Stimulated activated CD4-positive, alpha-beta T cell treated with anti-CD3 and anti-CD28 coated beads, TNF-alpha, amount 100 ng/mL, for 4 hours (primary cell): Measurements from ENCODE around the gene C4orf51.
"Not testable (repeated sequence)": the region's sequence is repeated elsewhere in the genome, so short reads cannot be mapped to it uniquely, and the experiment has no call there.

Experiments used
- DNase-seq, 3 experiments: peaks; one replicate each; pipeline ENCODE4 v3.0.0-alpha.2; 2020; ENCODE audit warnings: low read depth in 3 of 3

C4orf51 gene

DNA sequence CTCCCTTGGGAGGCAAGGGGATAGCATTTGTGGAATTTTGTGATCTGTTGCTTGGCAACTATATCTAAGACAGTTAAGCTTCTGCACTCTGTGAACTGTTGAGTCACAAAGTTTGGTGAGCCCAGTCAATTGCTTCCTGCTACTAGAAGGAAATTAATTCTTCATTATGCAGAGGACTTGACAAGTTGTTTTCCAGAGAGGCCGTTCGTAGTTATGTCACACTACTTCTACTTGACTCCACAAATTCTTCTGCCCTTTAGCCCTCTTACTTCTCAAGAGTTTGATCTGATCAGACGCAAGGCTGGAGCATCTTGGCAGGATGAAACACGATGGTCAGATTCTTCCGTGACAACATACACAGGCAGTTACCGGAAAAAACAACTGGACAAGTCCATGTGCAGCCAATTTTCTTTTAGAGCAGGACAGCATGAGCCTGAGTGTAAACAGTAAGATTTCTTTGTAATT lies at the start of gene C4orf51:
C4orf51 (plus strand) TSS at position 156 of the 465 bp plus-strand sequence; CDS start at position 214, 58 bp downstream.
- DNase-seq: no peak

GRCh38 chr4:145635117-145635516 lies 44.8 kb upstream of the C4orf51 start:
- no peak for DNase-seq

DNA sequence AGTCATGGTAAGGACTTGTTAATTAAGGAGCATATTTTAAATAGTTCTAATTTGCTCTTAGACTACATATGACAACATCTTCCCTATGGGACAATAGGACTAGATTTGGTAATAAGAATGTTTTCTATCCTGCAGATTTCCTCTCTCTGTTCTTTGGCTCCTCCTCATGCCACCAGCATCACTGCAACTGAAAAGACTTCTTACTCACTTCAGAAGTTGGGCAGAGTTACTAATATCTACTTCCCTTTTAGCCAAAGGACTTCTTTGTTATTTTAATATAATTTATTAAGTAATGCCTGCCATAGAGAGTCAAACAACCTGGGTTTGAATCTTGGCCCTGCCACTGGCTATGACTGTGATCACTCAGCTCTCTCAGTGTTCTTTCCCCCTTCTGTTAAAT lies 44.3 kb upstream of the C4orf51 start:
- DNase-seq: no peak

DNA sequence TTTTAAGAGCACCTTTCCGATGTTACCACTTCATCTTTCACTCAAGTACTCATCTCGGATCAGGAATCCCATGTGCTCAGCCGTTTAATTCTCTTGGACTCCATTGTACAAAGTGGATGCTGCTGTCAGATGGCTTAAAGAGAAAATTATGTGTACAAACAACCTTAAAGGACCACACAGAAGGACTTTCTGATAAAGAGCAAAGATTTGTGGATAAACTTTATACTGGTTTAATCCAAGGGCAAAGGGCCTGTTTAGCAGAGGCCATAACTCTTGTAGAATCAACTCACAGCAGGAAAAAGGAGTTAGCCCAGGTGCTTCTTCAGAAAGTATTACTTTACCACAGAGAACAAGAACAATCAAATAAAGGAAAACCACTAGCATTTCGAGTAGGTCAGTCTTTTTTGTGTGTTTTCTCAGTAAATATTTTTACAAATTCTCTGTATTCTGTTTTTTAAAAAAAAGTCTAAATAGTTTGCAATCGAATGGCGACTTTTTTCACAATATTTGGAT lies 40.7 kb upstream of the C4orf51 start:
- no peak for DNase-seq

DNA sequence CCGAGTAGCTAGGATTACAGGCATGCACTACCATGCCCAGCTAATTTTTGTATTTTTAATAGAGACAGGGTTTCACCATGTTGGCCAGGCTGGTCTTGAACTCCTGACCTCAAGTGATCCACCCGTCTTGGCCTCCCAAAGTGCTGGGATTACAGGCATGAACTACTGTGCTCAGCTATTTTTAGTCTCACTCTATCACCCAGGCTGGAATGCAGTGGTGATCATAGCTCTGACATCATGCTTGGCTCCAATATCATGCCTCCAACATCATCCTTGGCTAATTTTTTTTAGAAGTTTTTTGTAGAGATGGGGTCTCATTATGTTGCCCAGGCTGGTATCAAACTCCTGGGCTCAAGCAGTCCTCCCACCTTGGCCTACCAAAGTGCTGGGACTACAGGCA lies 39.7 kb upstream of the C4orf51 start:
- DNase-seq: not testable (repeated sequence)

- DNase-seq: no peak
Measured at GRCh38 chr4:145643295-145643694, 36.7 kb upstream of the C4orf51 start.

- no peak for DNase-seq
Measured at GRCh38 chr4:145644699-145645098, 35.2 kb upstream of the C4orf51 start.

DNA sequence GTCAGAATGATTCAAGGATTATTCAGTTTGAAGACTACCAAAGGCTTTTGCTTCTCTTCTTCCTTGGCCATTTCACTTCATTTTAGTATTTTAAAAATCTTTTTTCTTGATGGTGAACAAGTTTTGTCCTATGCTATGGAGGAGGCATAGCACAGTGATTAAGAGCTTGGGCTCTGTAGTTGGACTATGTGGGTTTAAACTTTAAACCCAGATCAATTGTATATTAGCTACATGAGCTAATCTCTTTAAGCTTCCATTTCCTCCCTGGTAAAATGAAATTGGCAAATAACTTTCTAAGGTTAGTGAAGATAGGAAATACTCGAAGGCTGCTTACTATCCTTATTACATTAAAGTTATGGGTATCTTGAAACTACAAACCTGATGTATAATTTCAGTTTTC lies 23.8 kb upstream of the C4orf51 start:
- DNase-seq: no peak

- no peak for DNase-seq
Measured at GRCh38 chr4:145660064-145660463, 19.9 kb upstream of the C4orf51 start.

DNA sequence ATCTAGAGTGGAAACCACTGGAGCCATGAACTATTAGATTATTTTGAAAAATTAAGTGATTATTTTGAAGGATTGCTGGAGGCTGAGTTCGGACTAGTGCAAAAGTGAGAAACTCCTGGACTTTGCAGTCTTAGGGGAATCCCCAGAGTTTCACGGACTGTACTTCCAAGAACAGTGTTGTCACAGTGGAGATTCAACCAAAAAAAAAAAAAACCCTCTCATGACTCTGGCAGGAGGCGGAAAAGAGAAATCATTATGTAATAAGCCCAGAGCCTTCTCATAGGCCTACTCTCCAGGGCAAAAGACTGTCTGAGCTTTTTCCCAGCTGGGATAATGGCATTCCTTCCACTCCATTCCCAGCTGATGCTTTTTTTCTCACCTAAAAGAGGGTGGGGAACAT lies 16.8 kb upstream of the C4orf51 start:
- DNase-seq: no peak

- no peak for DNase-seq
Measured at GRCh38 chr4:145665773-145666172, 14.2 kb upstream of the C4orf51 start.

DNA sequence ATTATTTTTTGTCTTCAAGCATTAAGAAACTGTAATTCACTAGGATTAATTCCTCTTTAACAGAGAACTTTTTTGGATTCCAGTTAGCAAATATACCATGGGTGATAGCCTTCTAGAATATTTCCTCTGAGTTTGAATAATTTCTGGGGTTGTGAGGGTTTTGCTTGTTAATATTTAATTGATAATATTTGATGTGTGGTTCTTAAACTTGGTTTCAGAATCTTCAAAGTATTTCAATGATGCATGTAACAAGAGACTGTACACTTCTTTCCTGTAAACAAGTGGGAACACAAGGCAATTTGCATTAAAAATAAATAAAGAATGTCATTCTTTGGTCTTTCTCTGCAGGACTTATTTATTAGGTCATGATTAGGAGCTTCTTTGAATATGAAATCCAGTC lies 9.5 kb upstream of the C4orf51 start:
- no peak for DNase-seq

DNA sequence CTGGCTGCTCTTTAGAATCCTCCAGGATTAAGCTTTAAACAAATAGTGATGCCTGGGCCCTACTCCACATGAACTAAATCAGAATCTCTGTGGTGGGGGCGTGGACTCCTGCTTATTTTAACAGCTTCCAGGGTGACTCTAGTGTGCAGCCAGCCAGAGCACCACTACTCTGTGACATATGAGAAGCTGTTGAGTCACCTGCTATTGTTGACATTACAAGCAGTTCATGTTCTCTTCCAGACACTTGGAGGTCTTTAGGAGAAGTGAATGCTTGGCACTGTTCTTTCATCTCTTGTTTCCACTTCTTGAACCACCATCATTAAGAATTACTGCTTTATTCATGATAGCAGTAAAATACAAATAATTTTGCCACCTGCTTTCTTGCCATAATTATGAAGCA lies 426 bp upstream of the C4orf51 start:
- DNase-seq: no peak

DNA sequence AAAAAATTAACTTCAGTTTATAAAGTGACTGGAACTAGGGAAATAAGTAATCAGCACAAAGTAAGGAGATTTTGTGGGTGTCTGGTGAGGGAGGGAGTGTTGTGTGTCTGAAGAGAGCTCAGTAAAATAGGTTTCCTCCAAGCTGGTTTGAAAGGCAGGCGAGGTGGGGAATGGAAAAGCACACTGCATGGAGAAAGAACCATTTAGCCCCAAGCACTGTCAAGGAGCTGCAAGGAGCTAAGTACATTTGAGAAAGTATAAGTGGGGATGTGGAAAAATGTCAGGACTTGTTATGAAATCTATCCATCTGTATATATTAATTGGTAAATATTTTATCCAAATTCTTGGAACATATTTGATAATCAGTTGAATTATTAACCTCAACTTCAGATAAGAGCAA lies 956 bp downstream of the C4orf51 start:
- no peak for DNase-seq

- no peak for DNase-seq
Measured at GRCh38 chr4:145681518-145681917, 1.6 kb downstream of the C4orf51 start.

GRCh38 chr4:145681956-145682355 lies 2.0 kb downstream of the C4orf51 start:
- no peak for DNase-seq

GRCh38 chr4:145686991-145687390 lies 7.0 kb downstream of the C4orf51 start:
- no peak for DNase-seq

DNA sequence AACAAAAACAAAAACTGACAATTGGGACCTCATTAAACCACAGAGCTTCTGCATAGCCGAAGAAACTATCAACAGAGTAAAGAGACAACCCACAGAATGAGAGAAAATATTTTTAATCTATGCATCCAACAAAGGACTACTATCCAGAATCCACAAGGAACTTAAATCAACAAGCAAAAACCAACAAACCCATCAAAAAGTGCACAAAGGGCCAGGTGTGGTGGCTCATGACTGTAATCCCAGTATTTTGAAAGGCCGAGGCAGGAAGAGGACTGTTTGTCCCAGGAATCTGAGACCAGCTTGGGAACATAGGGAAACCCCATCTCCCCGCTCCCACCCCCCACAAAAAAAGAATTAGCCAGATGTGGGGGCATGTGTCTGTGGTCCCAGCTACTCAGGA lies 10.7 kb downstream of the C4orf51 start:
- DNase-seq: no peak

GRCh38 chr4:145691416-145691815 lies 11.5 kb downstream of the C4orf51 start:
- DNase-seq: not testable (repeated sequence)

DNA sequence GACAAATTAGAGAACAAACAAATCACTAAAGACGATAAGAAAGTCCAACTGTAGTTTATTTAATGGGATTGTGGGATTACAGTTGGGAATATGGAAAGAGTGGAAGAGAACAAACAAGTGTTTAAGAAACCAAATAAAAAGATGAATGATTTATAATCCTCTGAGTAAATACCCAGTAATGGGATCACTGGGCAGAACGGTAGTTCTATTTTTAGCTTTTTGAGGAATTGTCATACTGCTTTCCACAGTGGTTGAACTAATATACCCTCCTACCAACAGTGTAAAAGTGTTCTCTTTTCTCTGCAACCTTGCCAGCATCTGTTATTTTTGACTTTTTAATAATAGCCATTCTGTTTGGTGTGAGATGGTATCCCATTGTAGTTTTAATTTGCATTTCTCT lies 15.0 kb downstream of the C4orf51 start:
- DNase-seq: no peak

- no peak for DNase-seq
Measured at GRCh38 chr4:145697332-145697731, 17.4 kb downstream of the C4orf51 start.

DNA sequence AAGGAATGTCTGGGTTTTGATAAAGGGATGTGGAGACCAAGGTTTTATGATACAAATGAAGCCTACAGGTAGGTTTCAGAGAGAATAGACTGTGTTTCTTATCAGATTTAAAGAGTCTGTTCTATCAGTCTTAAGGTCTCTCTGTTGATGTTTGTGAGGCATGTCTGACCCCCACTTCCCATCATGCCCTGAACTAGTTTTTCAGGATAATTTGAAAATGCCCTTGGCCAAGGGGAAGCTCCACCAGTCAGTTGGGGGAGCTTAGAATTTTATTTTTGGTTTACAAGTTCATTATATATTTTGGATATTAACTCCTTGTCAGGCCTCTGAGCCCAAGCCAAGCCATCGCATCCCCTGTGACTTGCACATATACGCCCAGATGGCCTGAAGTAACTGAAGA lies 18.6 kb downstream of the C4orf51 start:
- no peak for DNase-seq

GRCh38 chr4:145703850-145704497 lies 24.0 kb downstream of the C4orf51 start:
- no peak for DNase-seq

DNA sequence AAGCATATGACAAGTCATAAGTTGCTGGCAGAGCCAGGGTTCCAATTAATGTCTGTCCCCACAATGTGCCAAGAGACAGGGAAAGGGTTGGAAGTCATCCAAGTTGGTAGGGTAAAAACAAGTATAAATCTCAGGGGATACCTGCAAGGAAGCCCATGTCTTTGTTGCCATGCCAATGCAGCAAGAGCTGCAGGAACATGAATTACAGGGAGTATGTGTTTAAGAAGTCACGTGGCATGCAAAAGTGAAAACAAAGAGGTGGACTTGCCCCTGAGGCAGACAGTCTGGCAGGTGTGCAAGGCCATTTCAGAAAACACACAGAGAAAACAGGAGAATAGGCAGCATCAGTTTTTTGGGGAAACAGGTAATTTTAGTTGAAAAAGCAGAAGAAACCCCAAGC lies 29.4 kb downstream of the C4orf51 start:
- no peak for DNase-seq
